GM12878 (cell line): Measurements from ENCODE around the gene LMNB1.

ENCODE experiments used
- CBX3 ChIP-seq: fragments of 200-600 bp; sonication (generic); IDR thresholded peaks from 2 replicates; pipeline ENCODE4 v1.6.1; 2016; ENCODE audit warnings: low read depth, borderline replicate concordance
- CBX5 ChIP-seq: sonication (generic); IDR thresholded peaks from 2 replicates; pipeline ENCODE4 v1.6.1; 2016; ENCODE audit warnings: low read depth, moderate library complexity, mild to moderate bottlenecking, inconsistent platforms
- CEBPB ChIP-seq, 2 experiments: fragments of 150-350 bp in 1 of 2; IDR thresholded peaks; 2 replicates each; pipeline ENCODE4 v1.6.1; 2012 to 2014; ENCODE audit warnings: low read depth in 2 of 2, low read length in 2 of 2, borderline replicate concordance in 1 of 2, inconsistent platforms in 1 of 2
- ESRRA ChIP-seq: IDR thresholded peaks from 2 replicates; pipeline ENCODE4 v1.6.1; 2012; ENCODE audit warnings: mild to moderate bottlenecking, low read length, improper control_type of control experiment
- EZH2 ChIP-seq: IDR thresholded peaks from 2 replicates; pipeline ENCODE4 v1.6.1; 2012; ENCODE audit warnings: low read depth, mild to moderate bottlenecking, control low read depth, inconsistent platforms, low read length, borderline replicate concordance; ENCODE audit not compliant: control insufficient read depth
- HDAC6 ChIP-seq: fragments of 200-600 bp; sonication (generic); IDR thresholded peaks from one replicate; pipeline ENCODE4 v1.8.0; 2017; ENCODE audit warnings: antibody characterized with exemption; ENCODE audit not compliant: unreplicated experiment
- NRF1 ChIP-seq: conservative IDR thresholded peaks from 2 replicates; pipeline ENCODE4 v1.6.1; 2011; ENCODE audit warnings: mild to moderate bottlenecking, low read depth, low read length, improper control_type of control experiment
- RCOR1 ChIP-seq: conservative IDR thresholded peaks from 2 replicates; pipeline ENCODE4 v1.6.1; 2012; ENCODE audit warnings: low read depth, low read length, improper control_type of control experiment
- TARDBP ChIP-seq: IDR thresholded peaks from 2 replicates; pipeline ENCODE4 v1.6.1; 2016; ENCODE audit warnings: borderline replicate concordance
- ZNF274 ChIP-seq: IDR thresholded peaks from one replicate; pipeline ENCODE4 v1.8.0; 2011; ENCODE audit not compliant: insufficient read length, insufficient read depth
- TF ChIP-seq, protein P1 (sequence below), 3 experiments: IDR thresholded peaks in 2 of 3; conservative IDR thresholded peaks in 1 of 3; 2 replicates each; pipeline ENCODE4 v1.5.1; 2011; ENCODE audit warnings: low read depth in 3 of 3, low read length in 3 of 3, mild to moderate bottlenecking in 3 of 3, control low read depth in 2 of 3, moderate library complexity in 2 of 3, inconsistent platforms in 1 of 3, mixed read lengths in 1 of 3; ENCODE audit not compliant: control insufficient read depth in 2 of 3, insufficient read depth in 1 of 3; ENCODE audit errors: extremely low read depth in 1 of 3
- TF ChIP-seq, protein P2 (sequence below): IDR thresholded peaks from 2 replicates; pipeline ENCODE4 v1.6.1; 2012; ENCODE audit warnings: mild to moderate bottlenecking, low read depth, low read length
- TF ChIP-seq, protein P3 (sequence below): IDR thresholded peaks from 2 replicates; pipeline ENCODE4 v1.6.1; 2011; ENCODE audit warnings: borderline replicate concordance, low read depth, mild to moderate bottlenecking, moderate library complexity, mixed read lengths, low read length; ENCODE audit not compliant: insufficient read depth; ENCODE audit errors: extremely low read length
- TF ChIP-seq, protein P4 (sequence below): IDR thresholded peaks from 2 replicates; pipeline ENCODE4 v1.6.1; 2012; ENCODE audit warnings: low read depth, low read length, improper control_type of control experiment

DNA sequence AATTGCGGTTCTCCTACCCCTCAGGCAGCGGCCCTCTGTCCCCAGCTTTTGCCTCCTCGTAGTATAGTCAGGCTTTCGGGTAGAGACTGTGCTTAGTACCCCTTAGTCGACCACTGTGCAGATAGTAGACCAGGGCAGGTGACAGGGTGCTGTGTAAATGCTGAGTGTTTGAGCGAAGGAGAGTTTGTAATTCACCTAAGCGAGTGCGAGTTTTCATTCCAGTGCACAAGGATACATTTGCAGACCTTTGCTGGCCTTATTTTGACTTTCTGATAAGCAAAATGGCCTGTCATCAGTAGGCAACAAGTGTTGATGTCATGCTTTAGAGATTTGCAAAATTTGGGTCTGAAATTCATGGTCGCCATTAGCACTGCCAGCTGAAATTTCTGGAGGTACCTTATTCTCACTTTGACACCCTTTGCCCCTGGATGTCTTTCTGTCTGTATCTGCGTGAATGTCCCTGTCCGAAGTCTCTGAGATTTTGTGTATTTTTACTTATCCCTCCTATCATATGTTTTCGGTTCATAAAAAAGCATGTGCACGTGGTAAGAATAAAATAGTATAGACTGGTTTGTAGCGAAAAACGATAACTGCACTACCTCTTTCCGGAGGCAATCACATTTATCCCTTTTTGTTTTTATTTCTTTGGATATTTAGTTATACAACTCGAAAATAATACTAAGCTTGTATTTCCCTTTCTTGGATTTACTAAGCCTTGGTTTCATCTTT lies 1.9 kb downstream of the LMNB1 start:
- no peak for TF ChIP-seq CBX3
- TF ChIP-seq RCOR1: no peak
- TF ChIP-seq CEBPB (IDR thresholded peaks at IDR 0.05; ENCODE audit: borderline replicate concordance in 1 of 2, low read depth in 2 of 2, low read length in 2 of 2): no peak
- TF ChIP-seq, protein P1, sequence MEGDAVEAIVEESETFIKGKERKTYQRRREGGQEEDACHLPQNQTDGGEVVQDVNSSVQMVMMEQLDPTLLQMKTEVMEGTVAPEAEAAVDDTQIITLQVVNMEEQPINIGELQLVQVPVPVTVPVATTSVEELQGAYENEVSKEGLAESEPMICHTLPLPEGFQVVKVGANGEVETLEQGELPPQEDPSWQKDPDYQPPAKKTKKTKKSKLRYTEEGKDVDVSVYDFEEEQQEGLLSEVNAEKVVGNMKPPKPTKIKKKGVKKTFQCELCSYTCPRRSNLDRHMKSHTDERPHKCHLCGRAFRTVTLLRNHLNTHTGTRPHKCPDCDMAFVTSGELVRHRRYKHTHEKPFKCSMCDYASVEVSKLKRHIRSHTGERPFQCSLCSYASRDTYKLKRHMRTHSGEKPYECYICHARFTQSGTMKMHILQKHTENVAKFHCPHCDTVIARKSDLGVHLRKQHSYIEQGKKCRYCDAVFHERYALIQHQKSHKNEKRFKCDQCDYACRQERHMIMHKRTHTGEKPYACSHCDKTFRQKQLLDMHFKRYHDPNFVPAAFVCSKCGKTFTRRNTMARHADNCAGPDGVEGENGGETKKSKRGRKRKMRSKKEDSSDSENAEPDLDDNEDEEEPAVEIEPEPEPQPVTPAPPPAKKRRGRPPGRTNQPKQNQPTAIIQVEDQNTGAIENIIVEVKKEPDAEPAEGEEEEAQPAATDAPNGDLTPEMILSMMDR (IDR thresholded peaks at IDR 0.05 in 2 of 3, conservative IDR thresholded peaks at IDR 0.05 in 1 of 3; ENCODE audit: control insufficient read depth in 2 of 3, extremely low read depth in 1 of 3, insufficient read depth in 1 of 3, low read depth in 3 of 3, low read length in 3 of 3): no peak
- no peak for TF ChIP-seq EZH2
- TF ChIP-seq, protein P2, sequence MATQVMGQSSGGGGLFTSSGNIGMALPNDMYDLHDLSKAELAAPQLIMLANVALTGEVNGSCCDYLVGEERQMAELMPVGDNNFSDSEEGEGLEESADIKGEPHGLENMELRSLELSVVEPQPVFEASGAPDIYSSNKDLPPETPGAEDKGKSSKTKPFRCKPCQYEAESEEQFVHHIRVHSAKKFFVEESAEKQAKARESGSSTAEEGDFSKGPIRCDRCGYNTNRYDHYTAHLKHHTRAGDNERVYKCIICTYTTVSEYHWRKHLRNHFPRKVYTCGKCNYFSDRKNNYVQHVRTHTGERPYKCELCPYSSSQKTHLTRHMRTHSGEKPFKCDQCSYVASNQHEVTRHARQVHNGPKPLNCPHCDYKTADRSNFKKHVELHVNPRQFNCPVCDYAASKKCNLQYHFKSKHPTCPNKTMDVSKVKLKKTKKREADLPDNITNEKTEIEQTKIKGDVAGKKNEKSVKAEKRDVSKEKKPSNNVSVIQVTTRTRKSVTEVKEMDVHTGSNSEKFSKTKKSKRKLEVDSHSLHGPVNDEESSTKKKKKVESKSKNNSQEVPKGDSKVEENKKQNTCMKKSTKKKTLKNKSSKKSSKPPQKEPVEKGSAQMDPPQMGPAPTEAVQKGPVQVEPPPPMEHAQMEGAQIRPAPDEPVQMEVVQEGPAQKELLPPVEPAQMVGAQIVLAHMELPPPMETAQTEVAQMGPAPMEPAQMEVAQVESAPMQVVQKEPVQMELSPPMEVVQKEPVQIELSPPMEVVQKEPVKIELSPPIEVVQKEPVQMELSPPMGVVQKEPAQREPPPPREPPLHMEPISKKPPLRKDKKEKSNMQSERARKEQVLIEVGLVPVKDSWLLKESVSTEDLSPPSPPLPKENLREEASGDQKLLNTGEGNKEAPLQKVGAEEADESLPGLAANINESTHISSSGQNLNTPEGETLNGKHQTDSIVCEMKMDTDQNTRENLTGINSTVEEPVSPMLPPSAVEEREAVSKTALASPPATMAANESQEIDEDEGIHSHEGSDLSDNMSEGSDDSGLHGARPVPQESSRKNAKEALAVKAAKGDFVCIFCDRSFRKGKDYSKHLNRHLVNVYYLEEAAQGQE: no peak
- TF ChIP-seq CBX5: no peak
- TF ChIP-seq ESRRA: no peak
- TF ChIP-seq HDAC6: no peak
- no peak for TF ChIP-seq ZNF274
- no peak for TF ChIP-seq NRF1
- TF ChIP-seq, protein P3, sequence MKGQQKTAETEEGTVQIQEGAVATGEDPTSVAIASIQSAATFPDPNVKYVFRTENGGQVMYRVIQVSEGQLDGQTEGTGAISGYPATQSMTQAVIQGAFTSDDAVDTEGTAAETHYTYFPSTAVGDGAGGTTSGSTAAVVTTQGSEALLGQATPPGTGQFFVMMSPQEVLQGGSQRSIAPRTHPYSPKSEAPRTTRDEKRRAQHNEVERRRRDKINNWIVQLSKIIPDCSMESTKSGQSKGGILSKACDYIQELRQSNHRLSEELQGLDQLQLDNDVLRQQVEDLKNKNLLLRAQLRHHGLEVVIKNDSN: no peak
- no peak for TF ChIP-seq TARDBP
- TF ChIP-seq, protein P4, sequence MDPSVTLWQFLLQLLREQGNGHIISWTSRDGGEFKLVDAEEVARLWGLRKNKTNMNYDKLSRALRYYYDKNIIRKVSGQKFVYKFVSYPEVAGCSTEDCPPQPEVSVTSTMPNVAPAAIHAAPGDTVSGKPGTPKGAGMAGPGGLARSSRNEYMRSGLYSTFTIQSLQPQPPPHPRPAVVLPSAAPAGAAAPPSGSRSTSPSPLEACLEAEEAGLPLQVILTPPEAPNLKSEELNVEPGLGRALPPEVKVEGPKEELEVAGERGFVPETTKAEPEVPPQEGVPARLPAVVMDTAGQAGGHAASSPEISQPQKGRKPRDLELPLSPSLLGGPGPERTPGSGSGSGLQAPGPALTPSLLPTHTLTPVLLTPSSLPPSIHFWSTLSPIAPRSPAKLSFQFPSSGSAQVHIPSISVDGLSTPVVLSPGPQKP: no peak
